ENCODE measurements around the gene NISCH.

DNA sequence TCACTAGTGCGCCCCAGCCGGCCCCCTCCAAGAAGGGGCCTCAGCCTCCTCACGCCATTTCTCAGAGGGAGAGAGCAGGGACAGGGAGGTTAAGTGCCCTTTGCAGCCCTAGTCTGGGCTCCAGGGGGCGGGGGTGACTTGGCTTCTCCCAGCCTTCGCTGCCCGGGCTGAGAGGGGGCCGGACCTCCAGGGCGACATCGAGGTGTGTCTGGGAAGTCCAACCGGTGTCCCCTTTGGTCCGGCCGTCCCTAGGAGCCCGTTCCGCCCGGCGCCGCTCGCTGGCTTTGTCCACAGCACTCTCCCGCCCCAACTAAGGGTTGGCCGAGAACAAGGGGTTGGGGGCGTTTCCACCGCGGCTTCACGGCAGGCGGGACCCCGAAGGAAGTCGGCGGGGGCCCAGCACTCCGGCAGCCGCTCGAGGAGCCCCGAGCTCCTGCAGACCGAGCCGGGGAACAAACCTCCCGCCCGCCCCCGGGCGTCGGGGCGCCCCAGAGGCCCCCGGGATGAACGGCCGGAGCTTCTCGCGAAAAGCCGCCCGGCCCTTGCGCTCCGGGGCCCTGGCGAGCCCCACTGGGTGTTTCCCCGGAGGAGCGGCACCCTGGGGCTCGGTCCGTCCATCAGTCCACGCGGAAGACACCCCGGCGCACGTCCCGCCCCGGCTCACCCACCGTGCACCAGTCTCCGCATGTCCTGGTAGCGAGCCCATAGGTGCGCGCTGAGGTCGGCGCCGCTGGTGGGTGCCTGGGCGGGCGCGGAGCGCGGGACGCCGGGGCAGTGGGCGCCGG is 77.6 kb downstream of the NISCH start:
- TF ChIP-seq ARNTL (CRISPR knock-in tag; IDR thresholded peaks at IDR 0.05; ENCODE audit: borderline replicate concordance, low read depth): no peak
- TF ChIP-seq, protein P1, sequence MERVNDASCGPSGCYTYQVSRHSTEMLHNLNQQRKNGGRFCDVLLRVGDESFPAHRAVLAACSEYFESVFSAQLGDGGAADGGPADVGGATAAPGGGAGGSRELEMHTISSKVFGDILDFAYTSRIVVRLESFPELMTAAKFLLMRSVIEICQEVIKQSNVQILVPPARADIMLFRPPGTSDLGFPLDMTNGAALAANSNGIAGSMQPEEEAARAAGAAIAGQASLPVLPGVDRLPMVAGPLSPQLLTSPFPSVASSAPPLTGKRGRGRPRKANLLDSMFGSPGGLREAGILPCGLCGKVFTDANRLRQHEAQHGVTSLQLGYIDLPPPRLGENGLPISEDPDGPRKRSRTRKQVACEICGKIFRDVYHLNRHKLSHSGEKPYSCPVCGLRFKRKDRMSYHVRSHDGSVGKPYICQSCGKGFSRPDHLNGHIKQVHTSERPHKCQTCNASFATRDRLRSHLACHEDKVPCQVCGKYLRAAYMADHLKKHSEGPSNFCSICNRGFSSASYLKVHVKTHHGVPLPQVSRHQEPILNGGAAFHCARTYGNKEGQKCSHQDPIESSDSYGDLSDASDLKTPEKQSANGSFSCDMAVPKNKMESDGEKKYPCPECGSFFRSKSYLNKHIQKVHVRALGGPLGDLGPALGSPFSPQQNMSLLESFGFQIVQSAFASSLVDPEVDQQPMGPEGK (CRISPR knock-in tag; IDR thresholded peaks at IDR 0.05; ENCODE audit: borderline replicate concordance): no peak
- TF ChIP-seq ZFP30 (CRISPR knock-in tag; IDR thresholded peaks at IDR 0.05): no peak
- no peak for TF ChIP-seq SNAI2 (CRISPR knock-in tag; IDR thresholded peaks at IDR 0.05)
- TF ChIP-seq ZNF8 (CRISPR knock-in tag; IDR thresholded peaks at IDR 0.05): no peak

Measured in SK-N-SH treated with all-trans-retinoic acid at 6 μM for 48 hours (cell line).